NT2/D1 (cell line): ENCODE measurements around the gene POU6F2.

Experiments
- SUZ12 ChIP-seq: IDR thresholded peaks from 2 replicates; pipeline ENCODE4 v1.6.1; 2011; ENCODE audit not compliant: insufficient read length, insufficient read depth; ENCODE audit errors: extremely low read depth
- YY1 ChIP-seq: IDR thresholded peaks from 2 replicates; pipeline ENCODE4 v1.6.1; 2011; ENCODE audit not compliant: insufficient read length, insufficient read depth
- ZNF274 ChIP-seq: IDR thresholded peaks from 2 replicates; pipeline ENCODE4 v1.6.1; 2011; ENCODE audit warnings: mild to moderate bottlenecking, low read depth, low read length

GRCh38 chr7:39313376-39313775 is 335.7 kb downstream of the POU6F2 start:
- TF ChIP-seq ZNF274, result no peak
- no peak for TF ChIP-seq YY1
- TF ChIP-seq SUZ12, result no peak
